GM08714 (cell line): ENCODE measurements around the gene MINDY2.

Source experiments
- H3K4me3 ChIP-seq: fragments of 200-500 bp; sonication (Bioruptor generic); 2 replicates; pipeline ENCODE4 v1.5.1; 2014; ENCODE audit warnings: mild to moderate bottlenecking, low read length, inconsistent platforms
- ZNF274 ChIP-seq: IDR thresholded peaks from 2 replicates; pipeline ENCODE4 v1.6.1; 2012; ENCODE audit warnings: mild to moderate bottlenecking, low read depth, low read length

The MINDY2 gene

GRCh38 chr15:58742819-58743502 lies 28.1 kb upstream of the MINDY2 start:
- H3K4me3 ChIP-seq = no peak overlapping the region
- no peak for TF ChIP-seq ZNF274

- no peak for TF ChIP-seq ZNF274
- H3K4me3 ChIP-seq = no peak overlapping the region; the same call in 1 of the 2 replicates
Measured at GRCh38 chr15:58746174-58746573, 24.9 kb upstream of the MINDY2 start.

GRCh38 chr15:58748040-58748851 lies 22.9 kb upstream of the MINDY2 start:
- no peak for TF ChIP-seq ZNF274
- peak overlapping the region; percentile 98 for H3K4me3 ChIP-seq

- TF ChIP-seq ZNF274 = no peak
Measured at GRCh38 chr15:58748852-58749531, 22.1 kb upstream of the MINDY2 start.

DNA sequence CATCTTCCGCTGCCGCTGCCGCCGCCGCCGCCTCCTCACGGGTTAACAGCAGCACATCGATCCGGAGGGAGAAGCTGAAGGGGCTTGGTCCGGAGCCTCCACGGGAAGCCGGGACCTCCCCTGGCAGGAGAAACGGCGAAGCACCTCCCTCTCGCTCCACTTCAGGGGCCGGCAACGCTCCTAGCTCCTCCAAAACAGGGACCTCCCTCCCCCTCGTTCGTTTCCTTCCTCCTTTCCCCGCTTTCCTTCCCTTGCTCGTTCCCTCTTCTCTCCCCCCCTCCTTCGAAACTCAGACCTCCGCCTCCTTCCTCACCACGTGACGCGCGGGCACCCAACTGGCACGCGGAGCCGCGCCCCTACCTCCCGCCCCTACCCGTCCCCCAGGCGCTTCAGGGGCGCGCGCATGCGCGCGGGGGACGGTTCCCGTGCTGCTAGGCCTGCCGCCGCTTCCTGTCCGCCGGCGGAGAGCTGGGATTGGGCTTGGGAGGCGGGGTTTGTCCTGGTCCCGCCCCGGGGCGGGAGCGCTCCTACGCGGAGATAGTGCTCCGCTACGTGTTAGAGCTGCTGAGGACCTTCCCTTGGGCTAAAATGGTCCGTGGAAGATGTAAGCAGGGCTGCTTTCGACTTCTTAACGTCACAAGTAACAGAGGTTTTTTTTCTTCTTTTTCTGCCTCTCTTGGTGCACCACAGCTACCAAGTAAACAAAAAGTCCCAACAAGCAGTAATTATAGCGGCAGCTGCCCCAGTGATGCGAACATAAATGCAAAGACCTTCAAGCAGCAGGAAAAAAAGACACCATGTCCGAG lies 21.4 kb upstream of the MINDY2 start, which contains the start of gene ADAM10:
Gene ADAM10, minus strand, starts transcription at position 176 of the 806 bp plus-strand sequence. Its CDS starts 173 bp downstream, at position 3.
- H3K4me3 ChIP-seq = peak within 1 kb of the TSS; percentile 98
- TF ChIP-seq ZNF274 = no peak

More at GRCh38 chr15:58748852-58749531, 22.1 kb upstream of the MINDY2 start:
- H3K4me3 ChIP-seq = peak overlapping the region; percentile 98

DNA sequence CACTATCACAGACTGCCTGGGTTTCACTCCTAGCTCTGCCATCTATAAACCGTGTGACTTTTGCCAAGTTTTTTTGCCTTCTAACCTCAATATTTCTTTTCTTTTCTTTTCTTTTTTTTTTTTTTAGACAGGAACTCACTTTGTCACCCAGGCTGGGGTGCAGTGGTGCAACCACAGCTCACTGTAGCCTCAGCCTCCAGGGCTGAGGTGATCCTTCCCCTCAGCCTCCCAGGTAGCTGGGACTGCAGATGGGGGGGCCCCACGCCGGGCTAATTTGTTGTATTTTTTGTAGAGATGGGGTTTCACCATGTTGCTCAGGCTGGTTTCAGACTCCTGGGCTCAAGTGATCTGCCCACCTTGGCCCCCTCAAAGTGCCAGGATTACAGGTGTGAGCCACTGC lies 18.4 kb upstream of the MINDY2 start:
- no peak overlapping the region for H3K4me3 ChIP-seq
- no peak for TF ChIP-seq ZNF274

DNA sequence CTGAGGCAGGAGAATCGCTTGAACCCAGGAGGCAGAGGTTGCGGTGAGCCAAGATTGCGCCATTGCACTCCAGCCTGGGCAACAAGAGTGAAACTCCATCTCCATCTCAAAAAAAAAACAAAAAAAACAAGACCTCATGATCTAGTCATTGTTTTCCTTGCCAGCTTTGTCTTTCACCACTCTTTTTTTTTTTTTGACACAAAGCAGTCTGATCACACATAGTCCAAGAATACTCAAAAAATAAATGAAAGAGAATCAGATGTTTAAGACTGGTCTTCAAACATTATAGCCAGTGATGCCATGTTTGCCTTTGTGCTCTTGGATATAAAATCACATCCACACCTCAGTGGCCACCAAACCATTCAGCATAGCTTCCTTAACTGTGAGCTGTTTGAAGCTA lies 15.8 kb upstream of the MINDY2 start:
- H3K4me3 ChIP-seq = no peak overlapping the region
- no peak for TF ChIP-seq ZNF274

DNA sequence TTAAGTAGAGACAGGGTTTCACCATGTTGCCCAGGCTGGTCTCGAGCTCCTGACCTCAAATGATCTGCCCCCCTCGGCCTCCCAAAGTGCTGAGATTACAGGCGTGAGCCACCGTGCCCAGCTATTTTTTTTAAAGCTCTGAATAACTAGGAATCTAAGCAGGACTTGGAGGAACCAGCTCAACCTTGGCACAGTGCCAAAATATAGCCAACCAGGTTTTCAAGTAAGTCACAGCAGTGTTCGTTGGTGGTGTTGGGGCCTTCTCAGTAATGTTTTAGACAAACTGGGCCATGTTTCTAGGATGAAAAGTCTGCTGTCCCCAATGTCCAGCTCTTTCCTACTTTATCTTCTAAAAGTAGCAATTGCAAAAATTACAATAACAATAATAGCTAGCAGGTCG lies 15.1 kb upstream of the MINDY2 start:
- no peak overlapping the region for H3K4me3 ChIP-seq
- no peak for TF ChIP-seq ZNF274

DNA sequence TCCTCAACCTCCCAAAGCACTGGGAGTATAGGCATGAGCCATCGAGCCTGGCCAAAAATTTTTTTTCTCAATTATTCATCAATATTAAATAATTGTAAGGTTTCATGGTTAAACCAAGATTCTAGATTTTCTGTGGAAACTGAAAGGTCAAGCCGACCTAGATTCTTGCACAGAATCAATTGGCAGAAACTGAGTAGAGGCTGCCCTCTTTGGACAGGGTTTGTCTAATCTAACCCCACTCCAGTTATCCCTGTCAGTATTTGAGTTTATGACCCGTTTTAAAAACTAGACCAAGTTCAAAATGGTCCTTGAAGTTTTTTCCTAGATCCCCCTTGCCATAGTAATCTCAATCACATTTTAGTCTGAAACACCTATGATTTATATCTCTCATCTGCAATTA lies 13.0 kb upstream of the MINDY2 start:
- no peak for TF ChIP-seq ZNF274
- no peak overlapping the region for H3K4me3 ChIP-seq

DNA sequence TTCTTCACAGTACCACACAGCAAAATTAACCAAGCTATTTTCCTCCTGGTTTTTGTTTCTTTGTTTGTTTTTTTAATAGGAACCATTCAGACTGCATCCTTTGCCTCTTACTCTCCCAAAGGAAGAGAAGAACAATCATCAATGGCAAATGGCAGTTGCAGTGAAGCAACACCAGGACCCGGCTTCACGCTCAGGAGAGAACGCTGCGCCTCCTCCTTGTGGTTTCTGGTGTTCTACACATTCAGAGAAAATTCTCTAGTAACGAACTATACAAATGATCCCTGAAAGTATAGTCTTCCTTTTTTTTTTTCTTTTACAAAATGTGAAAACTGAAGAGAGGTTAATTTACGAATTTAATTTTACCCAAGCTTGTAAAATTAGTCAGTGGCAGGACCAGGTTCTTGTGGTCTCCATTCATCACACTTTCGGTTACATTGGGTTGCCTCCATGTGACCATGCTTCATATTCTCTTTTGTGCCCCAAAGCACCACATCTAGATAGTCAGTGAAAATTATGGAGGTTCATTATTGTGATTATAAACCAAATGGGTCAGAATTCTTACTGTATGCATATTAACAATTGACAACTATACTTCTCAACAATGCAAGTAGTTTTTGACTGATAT lies 10.6 kb upstream of the MINDY2 start:
- TF ChIP-seq ZNF274 = no peak
- no peak overlapping the region for H3K4me3 ChIP-seq

DNA sequence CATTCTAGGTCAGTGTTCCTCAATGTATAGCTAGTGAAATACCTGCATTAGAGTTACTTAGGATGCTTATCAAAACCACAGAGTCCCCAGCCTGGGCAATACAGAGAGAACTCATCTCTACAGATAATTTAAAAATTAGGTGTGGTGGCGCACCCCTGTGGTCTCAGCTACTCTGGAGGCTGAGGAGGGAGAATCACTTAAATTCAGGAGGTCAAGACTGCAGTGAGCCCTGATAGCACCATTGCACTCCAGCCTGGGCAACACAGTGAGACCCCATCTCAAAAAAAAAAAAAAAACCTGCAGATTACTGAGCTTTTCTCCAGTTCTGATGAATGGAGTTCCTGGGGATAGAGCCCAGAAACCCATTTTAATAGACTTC lies 10.1 kb upstream of the MINDY2 start:
- no peak overlapping the region for H3K4me3 ChIP-seq
- no peak for TF ChIP-seq ZNF274

GRCh38 chr15:58762285-58762684 lies 8.8 kb upstream of the MINDY2 start:
- TF ChIP-seq ZNF274 = no peak

DNA sequence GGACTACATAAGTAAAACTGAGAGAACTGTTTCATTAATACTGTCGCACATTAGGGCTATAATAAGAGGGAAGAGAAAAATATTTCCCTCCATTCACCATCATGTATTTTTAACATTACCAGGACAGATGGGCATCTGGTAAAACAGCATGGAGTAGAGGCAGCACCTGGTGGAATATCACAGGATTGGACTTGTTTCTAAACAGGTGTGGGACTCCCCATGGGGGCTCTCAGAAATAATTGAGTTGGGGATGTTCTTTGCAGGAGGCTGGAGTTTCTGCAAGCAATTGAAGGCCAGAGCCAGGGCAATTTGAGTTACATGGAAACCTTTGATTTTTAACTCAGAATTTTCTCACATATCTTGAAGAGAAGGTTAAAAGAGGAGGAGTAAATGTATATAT lies 8.4 kb upstream of the MINDY2 start:
- no peak overlapping the region for H3K4me3 ChIP-seq
- no peak for TF ChIP-seq ZNF274

More at GRCh38 chr15:58762285-58762684, 8.8 kb upstream of the MINDY2 start:
- H3K4me3 ChIP-seq = no peak overlapping the region
